HG03432 (cell line): ENCODE measurements around the gene NECTIN2.
"Not testable (repeated sequence)": the region's sequence is repeated elsewhere in the genome, so short reads cannot be mapped to it uniquely, and the experiment has no call there.

Experiments
- ATAC-seq: cut with Tn5 transposase; IDR thresholded peaks from one replicate; pipeline ENCODE4 v1.9.1; 2021; ENCODE audit warnings: mild to moderate bottlenecking, moderate library complexity; ENCODE audit not compliant: unreplicated experiment

Gene NECTIN2

DNA sequence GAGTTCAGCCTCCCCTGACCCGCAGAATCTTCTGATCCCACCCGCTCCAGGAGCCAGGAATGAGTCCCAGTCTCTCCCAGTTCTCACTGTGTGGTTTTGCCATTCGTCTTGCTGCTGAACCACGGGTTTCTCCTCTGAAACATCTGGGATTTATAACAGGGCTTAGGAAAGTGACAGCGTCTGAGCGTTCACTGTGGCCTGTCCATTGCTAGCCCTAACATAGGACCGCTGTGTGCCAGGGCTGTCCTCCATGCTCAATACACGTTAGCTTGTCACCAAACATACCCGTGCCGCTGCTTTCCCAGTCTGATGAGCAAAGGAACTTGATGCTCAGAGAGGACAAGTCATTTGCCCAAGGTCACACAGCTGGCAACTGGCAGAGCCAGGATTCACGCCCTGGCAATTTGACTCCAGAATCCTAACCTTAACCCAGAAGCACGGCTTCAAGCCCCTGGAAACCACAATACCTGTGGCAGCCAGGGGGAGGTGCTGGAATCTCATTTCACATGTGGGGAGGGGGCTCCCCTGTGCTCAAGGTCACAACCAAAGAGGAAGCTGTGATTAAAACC lies 58.4 kb downstream of the NECTIN2 start:
- no peak for ATAC-seq

DNA sequence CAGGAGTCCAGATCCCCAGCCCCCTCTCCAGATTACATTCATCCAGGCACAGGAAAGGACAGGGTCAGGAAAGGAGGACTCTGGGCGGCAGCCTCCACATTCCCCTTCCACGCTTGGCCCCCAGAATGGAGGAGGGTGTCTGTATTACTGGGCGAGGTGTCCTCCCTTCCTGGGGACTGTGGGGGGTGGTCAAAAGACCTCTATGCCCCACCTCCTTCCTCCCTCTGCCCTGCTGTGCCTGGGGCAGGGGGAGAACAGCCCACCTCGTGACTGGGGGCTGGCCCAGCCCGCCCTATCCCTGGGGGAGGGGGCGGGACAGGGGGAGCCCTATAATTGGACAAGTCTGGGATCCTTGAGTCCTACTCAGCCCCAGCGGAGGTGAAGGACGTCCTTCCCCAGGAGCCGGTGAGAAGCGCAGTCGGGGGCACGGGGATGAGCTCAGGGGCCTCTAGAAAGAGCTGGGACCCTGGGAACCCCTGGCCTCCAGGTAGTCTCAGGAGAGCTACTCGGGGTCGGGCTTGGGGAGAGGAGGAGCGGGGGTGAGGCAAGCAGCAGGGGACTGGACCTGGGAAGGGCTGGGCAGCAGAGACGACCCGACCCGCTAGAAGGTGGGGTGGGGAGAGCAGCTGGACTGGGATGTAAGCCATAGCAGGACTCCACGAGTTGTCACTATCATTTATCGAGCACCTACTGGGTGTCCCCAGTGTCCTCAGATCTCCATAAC lies 59.5 kb downstream of the NECTIN2 start, which contains the start of gene APOE:
TSS of gene APOE (plus strand) at position 360 of the 724 bp plus-strand sequence. CDS start 829 bp downstream, outside the sequence.
- ATAC-seq, result no peak

DNA sequence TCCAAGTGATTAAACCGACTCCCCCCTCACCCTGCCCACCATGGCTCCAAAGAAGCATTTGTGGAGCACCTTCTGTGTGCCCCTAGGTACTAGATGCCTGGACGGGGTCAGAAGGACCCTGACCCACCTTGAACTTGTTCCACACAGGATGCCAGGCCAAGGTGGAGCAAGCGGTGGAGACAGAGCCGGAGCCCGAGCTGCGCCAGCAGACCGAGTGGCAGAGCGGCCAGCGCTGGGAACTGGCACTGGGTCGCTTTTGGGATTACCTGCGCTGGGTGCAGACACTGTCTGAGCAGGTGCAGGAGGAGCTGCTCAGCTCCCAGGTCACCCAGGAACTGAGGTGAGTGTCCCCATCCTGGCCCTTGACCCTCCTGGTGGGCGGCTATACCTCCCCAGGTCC lies 61.5 kb downstream of the NECTIN2 start:
- ATAC-seq, result no peak

DNA sequence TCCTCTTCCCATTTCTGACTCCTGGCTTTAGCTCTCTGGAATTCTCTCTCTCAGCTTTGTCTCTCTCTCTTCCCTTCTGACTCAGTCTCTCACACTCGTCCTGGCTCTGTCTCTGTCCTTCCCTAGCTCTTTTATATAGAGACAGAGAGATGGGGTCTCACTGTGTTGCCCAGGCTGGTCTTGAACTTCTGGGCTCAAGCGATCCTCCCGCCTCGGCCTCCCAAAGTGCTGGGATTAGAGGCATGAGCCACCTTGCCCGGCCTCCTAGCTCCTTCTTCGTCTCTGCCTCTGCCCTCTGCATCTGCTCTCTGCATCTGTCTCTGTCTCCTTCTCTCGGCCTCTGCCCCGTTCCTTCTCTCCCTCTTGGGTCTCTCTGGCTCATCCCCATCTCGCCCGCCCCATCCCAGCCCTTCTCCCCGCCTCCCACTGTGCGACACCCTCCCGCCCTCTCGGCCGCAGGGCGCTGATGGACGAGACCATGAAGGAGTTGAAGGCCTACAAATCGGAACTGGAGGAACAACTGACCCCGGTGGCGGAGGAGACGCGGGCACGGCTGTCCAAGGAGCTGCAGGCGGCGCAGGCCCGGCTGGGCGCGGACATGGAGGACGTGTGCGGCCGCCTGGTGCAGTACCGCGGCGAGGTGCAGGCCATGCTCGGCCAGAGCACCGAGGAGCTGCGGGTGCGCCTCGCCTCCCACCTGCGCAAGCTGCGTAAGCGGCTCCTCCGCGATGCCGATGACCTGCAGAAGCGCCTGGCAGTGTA lies 62.2 kb downstream of the NECTIN2 start:
- ATAC-seq, result no peak

DNA sequence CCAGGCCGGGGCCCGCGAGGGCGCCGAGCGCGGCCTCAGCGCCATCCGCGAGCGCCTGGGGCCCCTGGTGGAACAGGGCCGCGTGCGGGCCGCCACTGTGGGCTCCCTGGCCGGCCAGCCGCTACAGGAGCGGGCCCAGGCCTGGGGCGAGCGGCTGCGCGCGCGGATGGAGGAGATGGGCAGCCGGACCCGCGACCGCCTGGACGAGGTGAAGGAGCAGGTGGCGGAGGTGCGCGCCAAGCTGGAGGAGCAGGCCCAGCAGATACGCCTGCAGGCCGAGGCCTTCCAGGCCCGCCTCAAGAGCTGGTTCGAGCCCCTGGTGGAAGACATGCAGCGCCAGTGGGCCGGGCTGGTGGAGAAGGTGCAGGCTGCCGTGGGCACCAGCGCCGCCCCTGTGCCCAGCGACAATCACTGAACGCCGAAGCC lies 62.8 kb downstream of the NECTIN2 start:
- no peak for ATAC-seq

DNA sequence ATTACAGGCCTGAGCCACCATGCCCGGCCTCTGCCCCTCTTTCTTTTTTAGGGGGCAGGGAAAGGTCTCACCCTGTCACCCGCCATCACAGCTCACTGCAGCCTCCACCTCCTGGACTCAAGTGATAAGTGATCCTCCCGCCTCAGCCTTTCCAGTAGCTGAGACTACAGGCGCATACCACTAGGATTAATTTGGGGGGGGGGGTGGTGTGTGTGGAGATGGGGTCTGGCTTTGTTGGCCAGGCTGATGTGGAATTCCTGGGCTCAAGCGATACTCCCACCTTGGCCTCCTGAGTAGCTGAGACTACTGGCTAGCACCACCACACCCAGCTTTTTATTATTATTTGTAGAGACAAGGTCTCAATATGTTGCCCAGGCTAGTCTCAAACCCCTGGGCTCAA lies 63.7 kb downstream of the NECTIN2 start:
- ATAC-seq, result no peak

DNA sequence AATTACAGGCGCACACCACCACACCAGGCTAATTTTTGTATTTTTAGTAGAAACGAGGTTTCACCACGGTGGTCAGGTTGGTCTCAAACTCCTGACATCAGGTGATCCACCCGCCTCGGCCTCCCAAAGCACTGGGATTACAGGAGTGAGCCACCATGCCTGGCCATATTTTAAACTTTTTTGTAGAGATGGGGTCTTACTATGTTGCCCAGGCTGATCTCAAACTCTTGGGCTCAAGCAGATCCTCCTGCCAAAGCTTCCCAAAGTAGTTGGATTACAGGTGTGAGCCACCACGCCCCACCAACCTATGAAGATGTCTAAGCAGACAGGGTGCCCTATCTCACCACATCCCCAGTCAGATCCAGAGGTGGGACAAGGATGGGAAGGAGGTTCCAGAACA lies 65.8 kb downstream of the NECTIN2 start:
- not testable (repeated sequence) for ATAC-seq

DNA sequence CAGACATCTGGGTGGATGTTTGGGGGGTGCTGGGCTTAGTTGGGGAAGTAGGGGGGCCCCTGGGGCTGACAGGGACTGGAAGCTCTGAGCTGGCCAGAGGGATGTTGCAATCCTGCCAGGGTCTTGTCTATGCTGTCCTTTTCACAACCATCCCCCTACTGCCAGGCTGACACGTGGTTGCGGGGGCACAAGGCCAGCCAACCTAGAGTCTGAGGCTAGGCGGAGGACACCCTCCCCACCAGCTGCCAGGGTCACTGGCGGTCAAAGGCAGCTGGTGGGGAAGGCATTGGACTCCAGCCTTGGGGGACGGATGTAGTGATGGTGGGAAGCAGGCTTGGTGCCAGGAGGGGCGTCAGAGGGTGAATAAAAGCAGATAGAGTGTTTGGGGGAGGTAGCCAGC lies 66.8 kb downstream of the NECTIN2 start:
- ATAC-seq, result no peak

DNA sequence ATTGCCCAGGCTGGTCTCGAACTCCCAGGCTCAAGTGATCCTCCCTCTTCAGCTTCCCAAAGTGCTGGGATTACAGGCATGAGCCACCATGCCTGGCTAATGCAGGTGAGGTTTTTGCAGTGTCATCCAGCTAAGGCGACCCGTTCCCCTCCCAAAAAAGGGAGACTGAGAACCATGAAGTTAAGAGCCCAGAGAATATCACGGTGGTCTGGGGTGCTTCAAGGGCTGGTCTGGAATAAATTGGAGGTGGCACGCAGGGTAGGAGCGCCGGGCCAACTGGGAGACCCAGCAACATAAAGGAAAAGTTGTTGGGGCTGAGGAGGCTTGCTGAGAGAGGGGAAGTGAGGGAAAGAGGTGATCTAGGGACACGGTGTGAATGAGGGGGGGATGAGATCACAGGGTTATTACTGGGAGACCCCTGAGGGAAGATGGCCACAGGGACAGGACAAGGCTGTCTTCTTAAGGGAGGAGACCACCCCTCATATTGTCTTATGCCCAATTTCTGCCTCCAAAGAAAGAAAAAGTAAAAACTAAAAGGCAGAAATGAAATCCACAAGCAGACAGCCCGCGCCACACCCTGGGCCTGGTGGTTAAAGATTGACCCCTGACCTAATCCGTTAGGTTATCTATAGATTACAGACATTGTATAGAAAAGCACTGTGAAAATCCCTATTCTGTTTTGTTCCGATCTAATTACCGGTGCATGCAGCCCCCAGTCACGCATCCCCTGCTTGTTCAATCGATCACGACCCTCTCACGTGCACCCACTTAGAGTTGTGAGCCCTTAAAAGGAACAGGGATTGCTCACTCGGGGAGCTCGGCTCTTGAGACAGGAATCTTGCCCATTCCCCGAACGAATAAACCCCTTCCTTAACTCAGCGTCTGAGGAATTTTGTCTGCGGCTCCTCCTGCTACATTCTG lies 67.7 kb downstream of the NECTIN2 start:
- ATAC-seq, result not testable (repeated sequence)

DNA sequence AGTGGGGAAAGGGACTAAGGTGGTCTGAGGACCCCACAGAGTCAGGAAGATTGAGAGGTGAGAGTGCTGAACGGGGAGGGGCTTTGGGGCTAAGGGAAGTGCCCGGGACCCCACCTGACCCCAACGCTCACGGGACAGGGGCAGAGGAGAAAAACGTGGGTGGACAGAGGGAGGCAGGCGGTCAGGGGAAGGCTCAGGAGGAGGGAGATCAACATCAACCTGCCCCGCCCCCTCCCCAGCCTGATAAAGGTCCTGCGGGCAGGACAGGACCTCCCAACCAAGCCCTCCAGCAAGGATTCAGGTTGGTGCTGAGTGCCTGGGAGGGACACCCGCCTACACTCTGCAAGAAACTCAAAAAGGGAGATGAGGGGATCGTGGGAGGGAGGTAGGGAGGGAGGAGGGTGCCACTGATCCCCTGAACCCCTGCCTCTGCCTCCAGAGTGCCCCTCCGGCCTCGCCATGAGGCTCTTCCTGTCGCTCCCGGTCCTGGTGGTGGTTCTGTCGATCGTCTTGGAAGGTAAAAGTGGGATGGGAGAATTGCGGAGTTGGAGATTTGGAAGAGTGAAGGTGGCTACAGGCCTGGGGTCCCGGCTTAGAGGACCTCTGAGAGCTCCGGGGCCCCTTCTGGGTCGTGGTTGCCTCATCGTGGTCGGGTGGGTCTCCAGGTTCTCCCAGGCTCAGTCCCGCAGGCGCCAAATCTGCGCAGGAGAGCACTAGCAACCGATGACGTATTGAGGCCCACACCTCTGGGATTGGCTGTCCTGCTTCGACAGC lies 68.5 kb downstream of the NECTIN2 start, which contains the start of gene APOC1:
TSS of gene APOC1 (plus strand) at position 176 of the 774 bp plus-strand sequence. CDS start at position 460, 284 bp downstream.
- ATAC-seq, result peak; percentile 89

DNA sequence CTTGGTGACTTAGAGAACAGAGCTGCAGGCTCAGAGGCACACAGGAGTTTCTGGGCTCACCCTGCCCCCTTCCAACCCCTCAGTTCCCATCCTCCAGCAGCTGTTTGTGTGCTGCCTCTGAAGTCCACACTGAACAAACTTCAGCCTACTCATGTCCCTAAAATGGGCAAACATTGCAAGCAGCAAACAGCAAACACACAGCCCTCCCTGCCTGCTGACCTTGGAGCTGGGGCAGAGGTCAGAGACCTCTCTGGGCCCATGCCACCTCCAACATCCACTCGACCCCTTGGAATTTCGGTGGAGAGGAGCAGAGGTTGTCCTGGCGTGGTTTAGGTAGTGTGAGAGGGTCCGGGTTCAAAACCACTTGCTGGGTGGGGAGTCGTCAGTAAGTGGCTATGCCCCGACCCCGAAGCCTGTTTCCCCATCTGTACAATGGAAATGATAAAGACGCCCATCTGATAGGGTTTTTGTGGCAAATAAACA lies 78.2 kb downstream of the NECTIN2 start:
- no peak for ATAC-seq

DNA sequence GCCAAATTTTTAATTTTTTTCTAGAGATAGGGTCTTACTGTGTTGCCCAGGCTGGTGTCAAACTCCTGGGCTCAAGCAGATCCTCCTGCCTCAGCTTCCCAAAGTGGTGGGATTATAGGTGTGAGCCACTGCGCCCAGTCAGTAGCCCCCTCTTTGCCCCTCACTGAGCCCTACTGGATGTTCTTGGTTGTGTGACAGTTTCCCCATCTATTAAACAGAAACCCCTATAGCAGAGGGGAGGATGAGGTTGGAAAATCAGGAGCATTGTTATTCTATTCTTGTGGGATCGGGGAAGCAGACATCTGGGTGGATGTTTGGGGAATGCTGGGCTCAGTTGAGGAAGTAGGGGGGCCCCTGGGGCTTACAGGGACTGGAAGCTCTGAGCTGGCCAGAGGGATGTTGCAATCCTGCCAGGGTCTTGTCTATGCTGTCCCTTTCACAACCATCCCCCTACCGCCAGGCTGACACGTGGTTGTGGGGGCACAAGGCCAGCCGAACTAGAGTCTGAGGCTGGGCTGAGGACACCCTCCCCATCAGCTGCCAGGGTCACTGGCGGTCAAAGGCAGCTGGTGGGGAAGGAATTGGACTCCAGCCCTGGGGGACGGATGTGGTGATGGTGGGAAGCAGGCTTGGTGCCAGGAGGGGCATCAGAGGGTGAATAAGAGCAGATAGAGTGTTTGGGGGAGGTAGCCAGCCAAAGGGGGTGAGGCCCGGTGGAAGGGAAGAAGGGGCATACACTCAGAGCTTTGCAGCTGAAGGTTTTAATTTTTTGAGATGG lies 79.2 kb downstream of the NECTIN2 start:
- ATAC-seq, result no peak

DNA sequence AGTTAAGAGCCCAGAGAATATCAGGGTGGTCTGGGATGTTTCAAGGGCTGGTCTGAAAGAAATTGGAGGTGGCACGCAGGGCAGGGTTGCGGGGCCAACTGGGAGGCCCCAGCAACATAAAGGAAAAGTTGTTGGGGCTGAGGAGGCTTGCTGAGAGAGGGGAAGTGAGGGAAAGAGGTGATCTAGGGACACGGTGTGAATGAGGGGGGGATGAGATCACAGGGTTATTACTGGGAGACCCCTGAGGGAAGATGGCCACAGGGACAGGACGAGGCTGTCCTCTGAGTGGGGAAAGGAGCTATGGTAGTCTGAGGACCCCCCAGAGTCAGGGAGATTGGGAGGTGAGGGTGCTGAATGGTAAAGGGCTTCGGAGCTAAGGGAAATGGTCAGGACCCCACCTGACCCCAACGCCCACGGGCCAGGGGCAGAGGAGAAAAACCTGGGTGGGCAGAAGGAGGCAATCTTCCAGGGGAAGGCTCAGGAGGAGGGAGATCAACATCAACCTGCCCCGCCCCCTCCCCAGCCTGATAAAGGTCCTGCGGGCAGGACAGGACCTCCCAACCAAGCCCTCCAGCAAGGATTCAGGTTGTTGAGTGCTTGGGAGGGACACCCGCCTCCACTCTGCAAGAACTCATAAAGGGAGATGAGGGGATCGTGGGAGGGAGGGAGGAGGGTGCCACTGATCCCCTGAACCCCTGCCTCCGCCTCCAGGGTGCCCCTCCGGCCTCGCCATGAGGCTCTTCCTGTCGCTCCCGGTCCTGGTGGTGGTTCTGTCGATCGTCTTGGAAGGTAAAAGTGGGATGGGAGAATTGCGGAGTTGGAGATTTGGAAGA lies 80.4 kb downstream of the NECTIN2 start:
- not testable (repeated sequence) for ATAC-seq

DNA sequence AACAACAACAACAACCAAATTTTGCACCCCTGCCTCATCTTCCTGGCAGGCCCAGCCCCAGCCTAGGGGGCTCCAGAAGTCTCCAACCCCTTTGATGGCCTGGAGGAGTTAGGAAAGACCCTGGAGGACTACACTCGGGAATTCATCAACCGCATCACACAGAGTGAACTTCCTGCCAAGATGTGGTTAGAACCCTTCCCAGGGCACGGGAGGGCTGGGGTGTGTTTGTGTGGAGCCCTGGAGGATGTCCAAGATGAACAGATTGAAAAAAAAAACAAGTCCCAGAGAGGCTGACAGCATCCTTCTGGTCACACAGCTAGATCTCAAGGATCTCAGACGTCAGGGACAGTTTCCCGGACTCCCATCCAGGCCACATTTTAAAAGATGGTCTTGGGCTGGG lies 81.6 kb downstream of the NECTIN2 start:
- no peak for ATAC-seq

DNA sequence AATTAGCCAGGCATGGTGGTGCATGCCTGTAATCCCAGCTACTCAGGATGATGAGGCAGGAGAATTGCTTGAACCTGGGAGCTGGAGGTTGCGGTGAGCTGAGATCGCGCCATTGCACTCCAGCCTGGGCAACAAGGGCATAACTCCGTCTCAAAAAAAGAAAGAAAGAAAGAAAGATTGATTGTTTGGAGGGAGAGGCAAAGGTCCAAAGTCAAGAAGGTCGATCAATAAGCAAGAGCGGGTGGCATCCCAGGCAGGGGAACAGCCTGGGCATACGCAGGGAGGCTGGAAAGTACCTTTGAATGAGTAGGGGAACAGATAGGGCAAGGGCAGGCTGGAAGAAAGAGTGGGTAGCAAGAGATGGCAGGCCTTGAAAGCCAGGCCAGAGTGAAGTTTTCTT lies 84.0 kb downstream of the NECTIN2 start:
- no peak for ATAC-seq

DNA sequence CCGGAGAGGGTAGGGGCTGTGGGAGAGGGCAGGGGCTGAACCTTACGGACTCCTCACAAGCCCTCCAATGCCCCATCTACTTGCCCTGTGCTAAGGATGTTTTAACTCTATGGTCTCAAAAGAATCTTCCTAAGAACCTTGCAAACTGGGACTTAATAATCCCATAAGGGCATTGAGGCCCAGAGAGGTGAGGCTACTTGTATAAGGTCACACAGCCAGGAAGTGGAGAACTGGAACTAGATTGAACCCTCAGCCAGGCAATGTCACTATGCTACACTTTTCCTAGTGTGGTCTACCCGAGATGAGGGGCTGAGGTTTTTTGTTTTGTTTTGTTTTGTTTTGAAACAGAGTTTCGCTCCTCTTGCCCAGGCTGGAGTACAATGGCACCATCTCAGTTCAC lies 85.4 kb downstream of the NECTIN2 start:
- no peak for ATAC-seq
